GM12865 (cell line): Measurements from ENCODE around the gene GABRD.

Experiments
- DNase-seq: peaks from one replicate; pipeline ENCODE4 v3.0.0; 2010; ENCODE audit warnings: low read depth
- H3K4me3 ChIP-seq: 2 replicates; pipeline ENCODE4 v1.5.1; 2011; ENCODE audit warnings: mild to moderate bottlenecking, low read depth, low read length, control low read depth
- TF ChIP-seq, protein P1 (sequence below): IDR thresholded peaks from 2 replicates; pipeline ENCODE4 v1.5.1; 2011; ENCODE audit warnings: low read length, control low read depth, low read depth, inconsistent platforms; ENCODE audit not compliant: insufficient read depth; ENCODE audit errors: missing control alignments

Gene GABRD

DNA sequence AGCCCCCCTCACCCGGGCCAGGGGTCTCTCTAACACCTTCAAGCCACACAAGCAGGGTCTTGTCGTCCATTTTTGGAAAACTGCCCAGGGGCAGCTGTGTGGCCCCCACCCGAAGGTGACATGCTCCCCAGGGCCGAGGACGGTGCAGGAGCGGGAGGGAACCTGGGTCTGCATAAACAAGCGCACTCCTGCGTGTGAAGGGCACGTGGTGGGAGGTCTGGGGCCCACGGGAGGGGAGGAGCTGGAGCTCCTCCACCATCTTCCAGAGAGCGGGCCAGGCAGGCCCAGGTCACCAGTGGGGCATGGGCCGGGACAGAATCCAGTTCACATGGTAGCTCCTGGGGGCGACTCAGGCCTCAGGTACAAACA lies 32.0 kb upstream of the GABRD start:
- no peak for DNase-seq
- TF ChIP-seq, protein P1, sequence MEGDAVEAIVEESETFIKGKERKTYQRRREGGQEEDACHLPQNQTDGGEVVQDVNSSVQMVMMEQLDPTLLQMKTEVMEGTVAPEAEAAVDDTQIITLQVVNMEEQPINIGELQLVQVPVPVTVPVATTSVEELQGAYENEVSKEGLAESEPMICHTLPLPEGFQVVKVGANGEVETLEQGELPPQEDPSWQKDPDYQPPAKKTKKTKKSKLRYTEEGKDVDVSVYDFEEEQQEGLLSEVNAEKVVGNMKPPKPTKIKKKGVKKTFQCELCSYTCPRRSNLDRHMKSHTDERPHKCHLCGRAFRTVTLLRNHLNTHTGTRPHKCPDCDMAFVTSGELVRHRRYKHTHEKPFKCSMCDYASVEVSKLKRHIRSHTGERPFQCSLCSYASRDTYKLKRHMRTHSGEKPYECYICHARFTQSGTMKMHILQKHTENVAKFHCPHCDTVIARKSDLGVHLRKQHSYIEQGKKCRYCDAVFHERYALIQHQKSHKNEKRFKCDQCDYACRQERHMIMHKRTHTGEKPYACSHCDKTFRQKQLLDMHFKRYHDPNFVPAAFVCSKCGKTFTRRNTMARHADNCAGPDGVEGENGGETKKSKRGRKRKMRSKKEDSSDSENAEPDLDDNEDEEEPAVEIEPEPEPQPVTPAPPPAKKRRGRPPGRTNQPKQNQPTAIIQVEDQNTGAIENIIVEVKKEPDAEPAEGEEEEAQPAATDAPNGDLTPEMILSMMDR, result no peak
- no peak overlapping the region for H3K4me3 ChIP-seq

- H3K4me3 ChIP-seq, result no peak overlapping the region
- TF ChIP-seq, protein P1, result no peak
- DNase-seq, result no peak
Observed at GRCh38 chr1:1988061-1988945, 30.8 kb upstream of the GABRD start.

GRCh38 chr1:1989102-1989542 lies 30.0 kb upstream of the GABRD start:
- no peak for DNase-seq

GRCh38 chr1:1989789-1990188 lies 29.4 kb upstream of the GABRD start:
- TF ChIP-seq, protein P1, result no peak
- no peak for DNase-seq
- no peak overlapping the region for H3K4me3 ChIP-seq

More at GRCh38 chr1:1989102-1989542, 30.0 kb upstream of the GABRD start:
- TF ChIP-seq, protein P1, result no peak
- no peak overlapping the region for H3K4me3 ChIP-seq

DNA sequence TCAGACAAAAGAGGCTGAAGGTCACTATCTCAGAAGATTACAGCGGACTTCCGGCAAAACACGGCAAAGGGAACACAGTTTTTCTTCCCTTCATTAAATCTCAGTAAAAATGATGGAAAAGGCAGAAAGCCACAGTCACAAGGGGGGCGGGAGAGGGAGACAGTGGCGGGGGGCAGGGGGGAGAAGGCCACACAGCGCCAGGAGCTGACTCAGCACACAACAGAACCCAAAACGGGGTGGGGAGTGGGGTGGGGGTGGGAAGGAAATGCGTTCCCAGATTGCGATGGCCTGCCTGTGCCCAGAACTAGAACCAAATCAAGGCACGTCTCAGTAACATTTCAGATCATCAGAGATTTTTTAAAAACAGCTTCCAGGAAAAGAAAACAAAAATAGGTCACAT lies 28.9 kb upstream of the GABRD start:
- DNase-seq, result no peak
- no peak overlapping the region for H3K4me3 ChIP-seq
- TF ChIP-seq, protein P1, result no peak

- TF ChIP-seq, protein P1, result no peak
- DNase-seq, result no peak
- H3K4me3 ChIP-seq, result no peak overlapping the region
Observed at GRCh38 chr1:1994536-1994935, 24.6 kb upstream of the GABRD start.

- TF ChIP-seq, protein P1, result no peak
- DNase-seq, result no peak
Observed at GRCh38 chr1:1996207-1996651, 22.9 kb upstream of the GABRD start.

More at GRCh38 chr1:1996207-1996651, 22.9 kb upstream of the GABRD start:
- H3K4me3 ChIP-seq, result no peak overlapping the region
